ENCODE measurements around the gene LRRC28. TPM values are rescaled to one million over a fixed set of nuclear protein-coding genes. Genes with fewer than 3 reads are reported as not detected.

Gene LRRC28
- total and polyA plus RNA-seq, 9 of the 15 experiments (the other 6 are each of a cell fraction or from before 2014, with no cell fraction given), result 5.5 to 17.4 (median 7.9) TPM

GRCh38 chr15:99250857-99251841, at the start of gene LRRC28 (continued):
- TF ChIP-seq RERE (CRISPR knock-in tag; IDR thresholded peaks at IDR 0.05; ENCODE audit: borderline replicate concordance), result no peak
- TF ChIP-seq ETV1 (tag; conservative IDR thresholded peaks at IDR 0.05; ENCODE audit: low read depth), result peak; percentile 86
- peak; percentile 72; the same call in 1 of the 2 replicates for TF ChIP-seq MBD2 (IDR thresholded peaks at IDR 0.05; ENCODE audit: borderline replicate concordance, low read depth)
- TF ChIP-seq CBX3 (IDR thresholded peaks at IDR 0.05; ENCODE audit: borderline replicate concordance in 1 of 2, low read length in 2 of 2), result no peak
- TF ChIP-seq ZC3H11A (IDR thresholded peaks at IDR 0.05; ENCODE audit: low read depth, low read length), result no peak
- peak; percentile 91 for TF ChIP-seq PKNOX1 (IDR thresholded peaks at IDR 0.05)
- no peak for TF ChIP-seq NFATC3 (IDR thresholded peaks at IDR 0.05)
- TF ChIP-seq FOXJ3 (CRISPR knock-in tag; IDR thresholded peaks at IDR 0.05), result no peak
- no peak for TF ChIP-seq ZNF445 (CRISPR knock-in tag; IDR thresholded peaks at IDR 0.05; ENCODE audit: low read depth)
- TF ChIP-seq IRF1 (CRISPR knock-in tag; IDR thresholded peaks at IDR 0.05; ENCODE audit: borderline replicate concordance), result no peak
- no peak for TF ChIP-seq TAL1 (IDR thresholded peaks at IDR 0.05)
- no peak for TF ChIP-seq ZNF707 (CRISPR knock-in tag; conservative IDR thresholded peaks at IDR 0.05)
- no peak for TF ChIP-seq ZFP30 (CRISPR knock-in tag; IDR thresholded peaks at IDR 0.05; ENCODE audit: borderline replicate concordance)
- no peak for TF ChIP-seq MECOM (CRISPR knock-in tag; IDR thresholded peaks at IDR 0.05)
- no peak; the same call in 1 of the 2 replicates for TF ChIP-seq MAX (CRISPR knock-in tag; IDR thresholded peaks at IDR 0.05)
- TF ChIP-seq MXI1 (IDR thresholded peaks at IDR 0.05; ENCODE audit: low read depth, low read length), result 0 out of 2 replicates have a peak, but pooled peaks have one; percentile 36
- TF ChIP-seq ZNF384 (IDR thresholded peaks at IDR 0.05; ENCODE audit: low read depth, low read length), result no peak
- no peak for TF ChIP-seq NFIX (CRISPR knock-in tag; IDR thresholded peaks at IDR 0.05; ENCODE audit: low read depth)
- TF ChIP-seq ZNF764 (CRISPR knock-in tag; IDR thresholded peaks at IDR 0.05; ENCODE audit: low read depth), result no peak
- TF ChIP-seq ZBTB8A (IDR thresholded peaks at IDR 0.05; ENCODE audit: partially characterized antibody), result no peak

Data from K562 (cell line).